Lung (tissue), 12 donors: ENCODE data around the gene OS9. TPM values are rescaled to one million over a fixed set of nuclear protein-coding genes. Genes with fewer than 3 reads are reported as not detected.
"Not testable (repeated sequence)": the region's sequence is repeated elsewhere in the genome, so short reads cannot be mapped to it uniquely, and the experiment has no call there.

Experiments used
- ATAC-seq: fragments of 200-7000 bp; cut with Tn5 transposase; one replicate; pipeline ENCODE4 v1.9.1; 2020; ENCODE audit warnings: moderate number of reproducible peaks; ENCODE audit not compliant: insufficient read depth, low FRiP score
- DNase-seq, 3 donors: peaks; one replicate each; pipeline ENCODE4 v3.0.0-alpha.2; 2013 to 2017
- H3K27ac ChIP-seq, 2 donors: one replicate each; pipeline ENCODE4 v1.5.1; 2013; ENCODE audit warnings: mild to moderate bottlenecking in 2 of 2, moderate library complexity in 2 of 2, control low read depth in 1 of 2, inconsistent platforms in 1 of 2, low read depth in 1 of 2, low read length in 1 of 2
- H3K27me3 ChIP-seq, 3 donors: one replicate each; pipeline ENCODE4 v1.5.1; 2013; ENCODE audit warnings: low read length in 2 of 3; ENCODE audit not compliant: control insufficient read depth in 3 of 3, insufficient read depth in 3 of 3
- H3K36me3 ChIP-seq, 4 donors: one replicate each; pipeline ENCODE4 v1.5.1; 2013; ENCODE audit warnings: low read length in 4 of 4, mild to moderate bottlenecking in 1 of 4, moderate library complexity in 1 of 4; ENCODE audit not compliant: control insufficient read depth in 4 of 4, insufficient read depth in 4 of 4
- H3K4me1 ChIP-seq, 5 donors: one replicate each; pipeline ENCODE4 v1.5.1; 2013; ENCODE audit warnings: low read length in 5 of 5, mild to moderate bottlenecking in 2 of 5, moderate library complexity in 1 of 5; ENCODE audit not compliant: control insufficient read depth in 5 of 5, insufficient read depth in 5 of 5
- H3K4me3 ChIP-seq: one replicate; pipeline ENCODE4 v1.5.1; 2013; ENCODE audit warnings: mild to moderate bottlenecking, control low read depth, moderate library complexity
- H3K9ac ChIP-seq, 2 donors: one replicate each; pipeline ENCODE4 v1.5.1; 2013; ENCODE audit warnings: low read length in 2 of 2, control low read depth in 1 of 2; ENCODE audit not compliant: insufficient read depth in 1 of 2
- H3K9me3 ChIP-seq, 4 donors: one replicate each; pipeline ENCODE4 v1.5.1; 2013; ENCODE audit warnings: low read length in 3 of 4, mild to moderate bottlenecking in 1 of 4, moderate library complexity in 1 of 4; ENCODE audit not compliant: control insufficient read depth in 4 of 4, insufficient read depth in 3 of 4
- WGBS, 2 donors: extraction: QIAGEN DNeasy Blood & Tissue Kit; methylation state at CpG; one replicate each; pipeline ENCODE4 v1.1.7; 2013; 5-methylcytosine and 5-hydroxymethylcytosine counted together
- polyA plus RNA-seq, 2 donors: library from polyadenylated mRNA; stranded (reverse); fragments of 200-250 nt; gene quantifications; one replicate each; pipeline ENCODE4 v1.2.1, GENCODE V29; 2013
- total RNA-seq, 2 donors: library from RNA; depleted of rRNA in 1 of 2; stranded (reverse); fragments of >200 nt in 1 of 2; gene quantifications; one replicate each; pipeline ENCODE4 v1.2.1, GENCODE V29; 2014 to 2021
- TF ChIP-seq, protein P1 (sequence below): IDR thresholded peaks from 2 replicates; pipeline ENCODE4 v1.5.1; 2012; ENCODE audit warnings: mild to moderate bottlenecking; ENCODE audit errors: control extremely low read depth, extremely low read depth
- donor health status: control.
- donor health status: control.
- donor health status: Bipolar disorder and iron deficiency.
- donor health status: healthy.
- donor health status: DM: yes; HTN: yes; CAD: no.

Gene OS9
- total and polyA plus RNA-seq, 4 donors, result 144 to 356 (median 249) TPM

DNA sequence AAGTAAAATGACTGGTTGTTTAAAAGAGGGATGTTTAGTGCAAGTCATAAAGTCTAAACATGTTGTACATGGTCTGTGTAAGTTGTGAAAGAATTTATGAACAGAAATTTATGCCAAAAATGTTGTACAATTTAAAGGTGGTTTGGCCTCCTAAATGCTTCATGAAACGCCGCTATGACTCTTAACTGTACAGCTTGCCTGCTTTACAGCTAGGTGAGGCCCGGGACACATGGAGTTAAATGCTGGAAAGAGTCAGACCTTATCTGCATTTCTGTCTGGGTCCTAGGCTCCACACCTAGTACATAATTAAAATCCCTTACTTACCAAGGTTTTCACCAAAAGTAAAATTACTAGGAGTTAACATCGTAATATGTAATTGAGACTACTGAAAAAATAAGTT lies 32.6 kb upstream of the OS9 start:
- ATAC-seq (no peak), DNase-seq (no peak)
- TF ChIP-seq, protein P1, sequence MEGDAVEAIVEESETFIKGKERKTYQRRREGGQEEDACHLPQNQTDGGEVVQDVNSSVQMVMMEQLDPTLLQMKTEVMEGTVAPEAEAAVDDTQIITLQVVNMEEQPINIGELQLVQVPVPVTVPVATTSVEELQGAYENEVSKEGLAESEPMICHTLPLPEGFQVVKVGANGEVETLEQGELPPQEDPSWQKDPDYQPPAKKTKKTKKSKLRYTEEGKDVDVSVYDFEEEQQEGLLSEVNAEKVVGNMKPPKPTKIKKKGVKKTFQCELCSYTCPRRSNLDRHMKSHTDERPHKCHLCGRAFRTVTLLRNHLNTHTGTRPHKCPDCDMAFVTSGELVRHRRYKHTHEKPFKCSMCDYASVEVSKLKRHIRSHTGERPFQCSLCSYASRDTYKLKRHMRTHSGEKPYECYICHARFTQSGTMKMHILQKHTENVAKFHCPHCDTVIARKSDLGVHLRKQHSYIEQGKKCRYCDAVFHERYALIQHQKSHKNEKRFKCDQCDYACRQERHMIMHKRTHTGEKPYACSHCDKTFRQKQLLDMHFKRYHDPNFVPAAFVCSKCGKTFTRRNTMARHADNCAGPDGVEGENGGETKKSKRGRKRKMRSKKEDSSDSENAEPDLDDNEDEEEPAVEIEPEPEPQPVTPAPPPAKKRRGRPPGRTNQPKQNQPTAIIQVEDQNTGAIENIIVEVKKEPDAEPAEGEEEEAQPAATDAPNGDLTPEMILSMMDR, result no peak
- H3K9ac ChIP-seq, result no peak overlapping the region
- no peaks in the 10 kb centered on the region for H3K36me3 ChIP-seq
- H3K27me3 ChIP-seq, result no peaks in the 10 kb centered on the region
- WGBS, 2 donors, result 87 to 93% methylated on average over 4 of the region's 4 CpGs
- H3K4me1 ChIP-seq, result no peaks in the 10 kb centered on the region
- no peak overlapping the region for H3K27ac ChIP-seq
- no peak overlapping the region for H3K4me3 ChIP-seq
- no peaks in the 10 kb centered on the region for H3K9me3 ChIP-seq

DNA sequence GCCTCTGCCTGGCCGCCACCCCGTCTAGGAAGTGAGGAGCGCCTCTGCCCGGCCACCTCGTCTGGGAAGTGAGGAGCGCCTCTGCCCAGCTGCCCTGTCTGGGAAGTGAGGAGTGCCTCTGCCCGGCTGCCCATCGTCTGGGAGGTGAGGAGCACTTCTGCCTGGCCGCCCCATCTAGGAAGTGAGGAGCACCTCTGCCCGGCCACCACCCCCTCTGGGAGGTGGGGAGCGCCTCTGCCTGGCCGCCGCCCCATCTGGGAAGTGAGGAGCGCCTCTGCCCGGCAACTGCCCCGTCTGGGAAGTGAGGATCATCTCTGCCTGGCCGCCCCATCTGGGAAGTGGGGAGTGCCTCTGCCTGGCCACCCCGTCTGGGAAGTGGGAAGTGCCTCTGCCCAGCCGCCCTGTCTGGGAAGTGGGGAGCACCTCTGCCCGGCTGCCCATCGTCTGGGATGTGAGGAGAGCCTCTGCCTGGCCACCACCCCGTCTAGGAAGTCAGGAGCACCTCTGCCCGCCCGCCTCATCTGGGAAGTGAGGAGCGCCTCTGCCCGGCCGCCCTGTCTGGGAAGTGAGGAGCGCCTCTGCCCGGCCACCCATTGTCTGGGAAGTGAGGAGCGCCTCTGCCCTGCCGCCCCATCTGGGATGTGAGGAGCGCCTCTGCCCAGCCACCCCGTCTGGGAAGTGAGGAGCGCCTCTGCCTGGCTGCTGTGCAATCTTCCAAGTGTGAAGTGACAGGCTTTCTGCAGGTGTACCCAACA lies 28.7 kb upstream of the OS9 start:
- not testable (repeated sequence) for H3K9me3 ChIP-seq, H3K27me3 ChIP-seq, H3K4me3 ChIP-seq, DNase-seq, H3K9ac ChIP-seq, H3K4me1 ChIP-seq, H3K27ac ChIP-seq, ATAC-seq, H3K36me3 ChIP-seq
- 90 to 93% methylated on average over 32 to 34 of the region's 34 CpGs for whole genome bisulfite sequencing, 2 donors

DNA sequence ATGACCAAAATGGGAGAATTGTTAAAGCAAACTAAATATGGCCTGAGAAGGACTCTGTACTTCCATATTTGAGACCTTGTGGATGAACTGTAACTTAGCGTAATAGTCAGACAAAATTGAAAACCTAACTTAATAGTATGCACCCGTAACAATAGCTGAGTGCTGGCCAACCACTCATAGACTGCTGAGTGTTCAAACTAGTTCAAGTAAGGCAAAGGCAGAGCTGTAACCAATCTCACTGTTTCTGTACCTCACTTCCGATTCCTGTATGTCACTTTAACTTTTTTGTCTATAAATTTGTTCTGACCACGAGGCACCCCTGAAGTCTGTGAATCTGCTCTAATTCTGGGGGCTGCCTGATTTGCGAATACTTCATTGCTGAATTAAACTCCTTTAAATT lies 27.0 kb upstream of the OS9 start:
- WGBS, 2 donors, result 82 to 89% methylated on average over 5 of the region's 5 CpGs
- TF ChIP-seq, protein P1, result no peak
- no peak for ATAC-seq

DNA sequence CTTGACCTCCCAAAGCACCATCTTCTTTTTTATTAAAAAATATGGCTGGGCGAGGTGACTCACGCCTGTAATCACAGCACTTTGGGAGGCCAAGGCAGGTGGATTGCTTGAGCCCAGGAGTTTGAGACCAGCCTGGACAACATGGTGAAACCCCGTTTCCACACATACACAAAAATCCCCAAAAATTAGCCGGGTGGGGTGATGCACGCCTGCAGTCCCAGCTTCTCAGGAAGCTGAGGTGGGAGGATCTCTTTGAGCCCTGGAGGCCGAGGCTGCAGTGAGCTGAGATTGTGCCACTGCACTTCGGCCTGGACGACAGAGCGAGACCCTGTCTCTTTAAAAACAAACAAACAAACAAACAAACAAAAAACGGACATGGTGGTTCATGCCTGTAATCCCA lies 24.2 kb upstream of the OS9 start:
- not testable (repeated sequence) for ATAC-seq, DNase-seq, H3K4me3 ChIP-seq, H3K4me1 ChIP-seq, H3K36me3 ChIP-seq, H3K27ac ChIP-seq, H3K27me3 ChIP-seq, H3K9me3 ChIP-seq, H3K9ac ChIP-seq
- 81 to 95% methylated on average over 10 of the region's 10 CpGs for WGBS, 2 donors

More for the DNA sequence above, 27.0 kb upstream of the OS9 start:
- no peak overlapping the region for H3K9ac ChIP-seq
- no peaks in the 10 kb centered on the region for H3K36me3 ChIP-seq
- no peaks in the 10 kb centered on the region for H3K9me3 ChIP-seq
- H3K27ac ChIP-seq, result no peak overlapping the region
- H3K4me1 ChIP-seq, result no peaks in the 10 kb centered on the region
- H3K27me3 ChIP-seq, result no peaks in the 10 kb centered on the region
- no peak for DNase-seq
- H3K4me3 ChIP-seq, result no peak overlapping the region

DNA sequence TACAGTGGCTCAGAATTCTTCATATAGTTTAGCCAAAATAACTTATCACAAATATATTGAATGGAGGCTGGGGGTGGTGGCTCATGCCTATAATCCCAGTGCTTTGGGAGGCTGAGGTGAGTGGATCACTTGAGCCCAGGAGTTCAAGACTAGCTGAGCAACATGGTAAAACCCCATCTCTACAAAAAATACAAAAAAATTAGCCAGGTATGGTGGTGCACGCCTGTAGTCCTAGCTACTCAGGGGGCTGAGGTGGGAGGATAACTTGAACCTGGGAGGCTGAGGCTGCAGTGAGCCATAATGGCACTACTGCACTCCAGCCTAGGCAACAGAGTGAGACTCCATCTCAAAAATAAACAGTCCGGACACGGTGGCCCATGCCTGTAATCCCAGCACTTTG lies 22.1 kb upstream of the OS9 start:
- H3K4me1 ChIP-seq, H3K27ac ChIP-seq, H3K4me3 ChIP-seq, H3K27me3 ChIP-seq, DNase-seq, H3K9me3 ChIP-seq, H3K36me3 ChIP-seq, ATAC-seq, H3K9ac ChIP-seq: not testable (repeated sequence)
- 92 to 93% methylated on average over 3 of the region's 3 CpGs for WGBS, 2 donors
